Thoracic aorta (tissue), 2 donors: ENCODE measurements around the gene ANKDD1A. TPM values are rescaled to one million over a fixed set of nuclear protein-coding genes. Genes with fewer than 3 reads are reported as not detected.

Experiments used
- ATAC-seq: fragments of 150-250 bp; one replicate; pipeline ENCODE4 v1.8.0; 2017; ENCODE audit warnings: low read depth; ENCODE audit not compliant: insufficient number of reproducible peaks, low FRiP score
- DNase-seq: peaks from one replicate; pipeline ENCODE4 v3.0.0-alpha.2; 2020; ENCODE audit warnings: low spot score
- H3K27ac ChIP-seq, 2 donors: fragments of 200-600 bp; sonication (generic); 1 replicate in 1 of 2; 2 replicates in 1 of 2; pipeline ENCODE4 v1.5.1; 2016; ENCODE audit warnings: mild to moderate bottlenecking in 2 of 2, moderate library complexity in 2 of 2
- H3K27me3 ChIP-seq: fragments of 200-600 bp; sonication (generic); replicated peaks from 2 replicates; pipeline ENCODE4 v1.6.0; 2016; ENCODE audit warnings: mild to moderate bottlenecking; ENCODE audit not compliant: insufficient read depth
- H3K36me3 ChIP-seq: fragments of 200-600 bp; sonication (generic); one replicate; pipeline ENCODE4 v1.5.1; 2016
- H3K4me1 ChIP-seq, 2 donors: fragments of 200-600 bp; sonication (generic); 1 replicate in 1 of 2; 2 replicates in 1 of 2; pipeline versions ENCODE4 v1.5.1 to v1.6.0; 2016; ENCODE audit warnings: low read depth in 2 of 2, mild to moderate bottlenecking in 1 of 2; ENCODE audit not compliant: control insufficient read depth in 1 of 2
- H3K4me3 ChIP-seq: fragments of 200-600 bp; sonication (generic); 2 replicates; pipeline ENCODE4 v1.5.1; 2016; ENCODE audit warnings: mild to moderate bottlenecking
- H3K9me3 ChIP-seq: fragments of 200-600 bp; sonication (generic); 2 replicates; pipeline ENCODE4 v1.5.1; 2016
- CTCF ChIP-seq: fragments of 200-600 bp; sonication (generic); IDR thresholded peaks from one replicate; pipeline ENCODE4 v1.5.1; 2019; ENCODE audit warnings: antibody characterized with exemption
- total RNA-seq, 2 donors: library from RNA; depleted of rRNA; stranded (reverse); fragments of >200 nt; gene quantifications; one replicate each; pipeline versions ENCODE4 v1.1.0 to v1.2.3, GENCODE V29; 2016

The ANKDD1A gene
- total RNA-seq, 2 donors from 2014 or later, result 27.5 to 58.1 TPM

GRCh38 chr15:64923546-64923945, 11.8 kb downstream of the ANKDD1A start:
- Histone ChIP-seq H3K9me3 (no peaks in the 10 kb centered on the region), H3K36me3 (no peaks in the 10 kb centered on the region), H3K27me3 (no peaks in the 10 kb centered on the region), H3K4me1 (peaks cover 7 to 19% of the 10 kb centered on the region in 2 donors), H3K4me3 (no peak overlapping the region), H3K27ac (no peak overlapping the region)
- DNase-seq (no peak), ATAC-seq (no peak)
- no peak for TF ChIP-seq CTCF

GRCh38 chr15:64925335-64926330, 13.9 kb downstream of the ANKDD1A start:
- Histone ChIP-seq H3K4me1 (peaks cover 7 to 19% of the 10 kb centered on the region in 2 donors), H3K9me3 (no peaks in the 10 kb centered on the region), H3K27ac (no peak overlapping the region), H3K4me3 (no peak overlapping the region), H3K36me3 (no peaks in the 10 kb centered on the region), H3K27me3 (no peaks in the 10 kb centered on the region)
- DNase-seq (no peak), ATAC-seq (no peak)
- TF ChIP-seq CTCF, result no peak

GRCh38 chr15:64926661-64927060, 15.0 kb downstream of the ANKDD1A start:
- Histone ChIP-seq H3K36me3 (no peaks in the 10 kb centered on the region), H3K9me3 (no peaks in the 10 kb centered on the region), H3K27me3 (no peaks in the 10 kb centered on the region), H3K4me3 (no peak overlapping the region), H3K27ac (no peak overlapping the region), H3K4me1 (peaks cover 7 to 15% of the 10 kb centered on the region in 2 donors)
- TF ChIP-seq CTCF, result no peak
- DNase-seq (no peak), ATAC-seq (no peak)

- H3K27ac ChIP-seq, result no peak overlapping the region
- H3K4me1 ChIP-seq, result no peaks in the 10 kb centered on the region
- no peaks in the 10 kb centered on the region for H3K36me3 ChIP-seq
- H3K9me3 ChIP-seq, result no peaks in the 10 kb centered on the region
- no peak for ATAC-seq
- no peaks in the 10 kb centered on the region for H3K27me3 ChIP-seq
- no peak for DNase-seq
- no peak overlapping the region for H3K4me3 ChIP-seq
- TF ChIP-seq CTCF, result no peak
Observed at GRCh38 chr15:64928626-64929220, 17.0 kb downstream of the ANKDD1A start.

- ATAC-seq (no peak), DNase-seq (no peak)
- Histone ChIP-seq H3K9me3 (no peaks in the 10 kb centered on the region), H3K4me3 (no peak overlapping the region), H3K27ac (no peak overlapping the region), H3K4me1 (no peaks in the 10 kb centered on the region), H3K36me3 (no peaks in the 10 kb centered on the region), H3K27me3 (no peaks in the 10 kb centered on the region)
- TF ChIP-seq CTCF, result no peak
Observed at GRCh38 chr15:64930019-64930652, 18.4 kb downstream of the ANKDD1A start.
